H1 (cell line): ENCODE data around the gene SRD5A3. TPM values are rescaled to one million over a fixed set of nuclear protein-coding genes. Genes with fewer than 3 reads are reported as not detected.

Source experiments
- JUN ChIP-seq: IDR thresholded peaks from 2 replicates; pipeline ENCODE4 v1.6.1; 2011; ENCODE audit warnings: low read depth, mild to moderate bottlenecking, improper control_type of control experiment, low read length
- RAD21 ChIP-seq, 2 experiments: IDR thresholded peaks in 1 of 2; conservative IDR thresholded peaks in 1 of 2; 2 replicates each; pipeline ENCODE4 v1.6.1; 2011; ENCODE audit warnings: low read depth in 2 of 2, low read length in 2 of 2, improper control_type of control experiment in 1 of 2, inconsistent platforms in 1 of 2, mild to moderate bottlenecking in 1 of 2, moderate library complexity in 1 of 2
- SIX5 ChIP-seq: IDR thresholded peaks from 2 replicates; pipeline ENCODE4 v1.6.1; 2011; ENCODE audit warnings: mild to moderate bottlenecking, low read depth, low read length
- polyA plus RNA-seq, 7 experiments: library from polyadenylated mRNA; depleted of rRNA in 3 of 7; stranded (reverse) in 5 of 7; unstranded in 2 of 7; fragments of >200 nt in 5 of 7; fragments of 200-250 nt in 2 of 7; gene quantifications; 1 replicate in 5 of 7; 2 replicates in 1 of 7; 4 replicates in 1 of 7; pipeline versions ENCODE4 v1.2.1 to v1.2.3, GENCODE V29; 2011 to 2013; ENCODE audit warnings: missing spikeins in 2 of 7, mixed read lengths in 2 of 7
- total RNA-seq: library from RNA; stranded (reverse); fragmentation: NEBNext Ultra II Directional; extraction: Animal tissue kit (Norgen Biotek cat#: 25700); gene quantifications from 2 replicates; pipeline ENCODE4 v1.2.1, GENCODE V29; 2021
- TF ChIP-seq, protein P1 (sequence below): fragments of 300-600 bp; sonication (generic); IDR thresholded peaks from 2 replicates; pipeline ENCODE4 v1.7.1; 2012; ENCODE audit warnings: low read length, moderate library complexity, mild to moderate bottlenecking, inconsistent platforms; ENCODE audit not compliant: insufficient replicate concordance
- TF ChIP-seq, protein P2 (sequence below): IDR thresholded peaks from 2 replicates; pipeline ENCODE4 v1.6.1; 2011; ENCODE audit warnings: low read depth, mild to moderate bottlenecking, low read length; ENCODE audit not compliant: insufficient read depth

SRD5A3 gene
- total and polyA plus RNA-seq, 2 of the 8 experiments (the other 6 are each of a cell fraction or from before 2014, with no cell fraction given), result 19.6 to 34.6 TPM

DNA sequence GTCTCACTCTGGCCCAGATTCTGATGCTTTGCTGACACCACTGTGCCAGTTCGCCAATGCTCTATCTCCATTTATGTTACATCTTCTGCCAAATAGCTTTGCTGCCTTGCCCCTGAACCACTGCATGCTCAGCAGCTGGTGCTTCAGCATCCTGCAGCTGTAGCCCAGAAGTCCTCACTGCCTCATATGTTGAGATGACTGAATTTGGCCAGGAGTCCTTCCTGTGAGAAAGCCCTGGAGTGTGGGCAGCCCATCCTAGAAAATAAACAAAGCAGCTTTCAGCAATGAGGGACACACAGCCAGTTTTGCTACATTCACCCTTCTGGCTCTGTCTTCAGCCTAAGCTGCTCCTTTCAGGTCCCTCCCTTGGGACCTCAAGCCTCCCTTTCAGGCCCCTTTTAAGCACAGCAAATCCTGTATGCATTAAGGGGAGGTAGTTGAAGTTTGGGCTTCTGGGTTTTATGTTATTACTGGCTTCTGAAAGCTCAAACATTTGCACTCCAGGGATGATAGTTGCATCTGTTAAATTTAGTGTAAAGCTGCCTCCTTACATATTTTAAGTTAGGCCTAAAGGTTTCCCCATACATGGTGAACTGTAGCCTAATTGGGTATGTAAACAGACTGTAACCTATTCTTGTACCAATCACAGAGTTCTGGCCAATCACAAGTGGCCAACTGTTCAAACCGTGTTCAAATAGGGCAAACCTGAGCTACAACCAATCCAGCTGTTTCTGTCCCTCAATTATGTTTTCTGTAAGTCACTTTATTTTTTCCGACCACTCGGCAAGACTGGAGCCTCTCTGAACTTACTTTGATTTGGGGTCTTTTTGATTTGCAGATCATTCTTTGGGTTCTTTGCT is 47.6 kb downstream of the SRD5A3 start (continued):
- no peak for TF ChIP-seq JUN
- TF ChIP-seq, protein P1, sequence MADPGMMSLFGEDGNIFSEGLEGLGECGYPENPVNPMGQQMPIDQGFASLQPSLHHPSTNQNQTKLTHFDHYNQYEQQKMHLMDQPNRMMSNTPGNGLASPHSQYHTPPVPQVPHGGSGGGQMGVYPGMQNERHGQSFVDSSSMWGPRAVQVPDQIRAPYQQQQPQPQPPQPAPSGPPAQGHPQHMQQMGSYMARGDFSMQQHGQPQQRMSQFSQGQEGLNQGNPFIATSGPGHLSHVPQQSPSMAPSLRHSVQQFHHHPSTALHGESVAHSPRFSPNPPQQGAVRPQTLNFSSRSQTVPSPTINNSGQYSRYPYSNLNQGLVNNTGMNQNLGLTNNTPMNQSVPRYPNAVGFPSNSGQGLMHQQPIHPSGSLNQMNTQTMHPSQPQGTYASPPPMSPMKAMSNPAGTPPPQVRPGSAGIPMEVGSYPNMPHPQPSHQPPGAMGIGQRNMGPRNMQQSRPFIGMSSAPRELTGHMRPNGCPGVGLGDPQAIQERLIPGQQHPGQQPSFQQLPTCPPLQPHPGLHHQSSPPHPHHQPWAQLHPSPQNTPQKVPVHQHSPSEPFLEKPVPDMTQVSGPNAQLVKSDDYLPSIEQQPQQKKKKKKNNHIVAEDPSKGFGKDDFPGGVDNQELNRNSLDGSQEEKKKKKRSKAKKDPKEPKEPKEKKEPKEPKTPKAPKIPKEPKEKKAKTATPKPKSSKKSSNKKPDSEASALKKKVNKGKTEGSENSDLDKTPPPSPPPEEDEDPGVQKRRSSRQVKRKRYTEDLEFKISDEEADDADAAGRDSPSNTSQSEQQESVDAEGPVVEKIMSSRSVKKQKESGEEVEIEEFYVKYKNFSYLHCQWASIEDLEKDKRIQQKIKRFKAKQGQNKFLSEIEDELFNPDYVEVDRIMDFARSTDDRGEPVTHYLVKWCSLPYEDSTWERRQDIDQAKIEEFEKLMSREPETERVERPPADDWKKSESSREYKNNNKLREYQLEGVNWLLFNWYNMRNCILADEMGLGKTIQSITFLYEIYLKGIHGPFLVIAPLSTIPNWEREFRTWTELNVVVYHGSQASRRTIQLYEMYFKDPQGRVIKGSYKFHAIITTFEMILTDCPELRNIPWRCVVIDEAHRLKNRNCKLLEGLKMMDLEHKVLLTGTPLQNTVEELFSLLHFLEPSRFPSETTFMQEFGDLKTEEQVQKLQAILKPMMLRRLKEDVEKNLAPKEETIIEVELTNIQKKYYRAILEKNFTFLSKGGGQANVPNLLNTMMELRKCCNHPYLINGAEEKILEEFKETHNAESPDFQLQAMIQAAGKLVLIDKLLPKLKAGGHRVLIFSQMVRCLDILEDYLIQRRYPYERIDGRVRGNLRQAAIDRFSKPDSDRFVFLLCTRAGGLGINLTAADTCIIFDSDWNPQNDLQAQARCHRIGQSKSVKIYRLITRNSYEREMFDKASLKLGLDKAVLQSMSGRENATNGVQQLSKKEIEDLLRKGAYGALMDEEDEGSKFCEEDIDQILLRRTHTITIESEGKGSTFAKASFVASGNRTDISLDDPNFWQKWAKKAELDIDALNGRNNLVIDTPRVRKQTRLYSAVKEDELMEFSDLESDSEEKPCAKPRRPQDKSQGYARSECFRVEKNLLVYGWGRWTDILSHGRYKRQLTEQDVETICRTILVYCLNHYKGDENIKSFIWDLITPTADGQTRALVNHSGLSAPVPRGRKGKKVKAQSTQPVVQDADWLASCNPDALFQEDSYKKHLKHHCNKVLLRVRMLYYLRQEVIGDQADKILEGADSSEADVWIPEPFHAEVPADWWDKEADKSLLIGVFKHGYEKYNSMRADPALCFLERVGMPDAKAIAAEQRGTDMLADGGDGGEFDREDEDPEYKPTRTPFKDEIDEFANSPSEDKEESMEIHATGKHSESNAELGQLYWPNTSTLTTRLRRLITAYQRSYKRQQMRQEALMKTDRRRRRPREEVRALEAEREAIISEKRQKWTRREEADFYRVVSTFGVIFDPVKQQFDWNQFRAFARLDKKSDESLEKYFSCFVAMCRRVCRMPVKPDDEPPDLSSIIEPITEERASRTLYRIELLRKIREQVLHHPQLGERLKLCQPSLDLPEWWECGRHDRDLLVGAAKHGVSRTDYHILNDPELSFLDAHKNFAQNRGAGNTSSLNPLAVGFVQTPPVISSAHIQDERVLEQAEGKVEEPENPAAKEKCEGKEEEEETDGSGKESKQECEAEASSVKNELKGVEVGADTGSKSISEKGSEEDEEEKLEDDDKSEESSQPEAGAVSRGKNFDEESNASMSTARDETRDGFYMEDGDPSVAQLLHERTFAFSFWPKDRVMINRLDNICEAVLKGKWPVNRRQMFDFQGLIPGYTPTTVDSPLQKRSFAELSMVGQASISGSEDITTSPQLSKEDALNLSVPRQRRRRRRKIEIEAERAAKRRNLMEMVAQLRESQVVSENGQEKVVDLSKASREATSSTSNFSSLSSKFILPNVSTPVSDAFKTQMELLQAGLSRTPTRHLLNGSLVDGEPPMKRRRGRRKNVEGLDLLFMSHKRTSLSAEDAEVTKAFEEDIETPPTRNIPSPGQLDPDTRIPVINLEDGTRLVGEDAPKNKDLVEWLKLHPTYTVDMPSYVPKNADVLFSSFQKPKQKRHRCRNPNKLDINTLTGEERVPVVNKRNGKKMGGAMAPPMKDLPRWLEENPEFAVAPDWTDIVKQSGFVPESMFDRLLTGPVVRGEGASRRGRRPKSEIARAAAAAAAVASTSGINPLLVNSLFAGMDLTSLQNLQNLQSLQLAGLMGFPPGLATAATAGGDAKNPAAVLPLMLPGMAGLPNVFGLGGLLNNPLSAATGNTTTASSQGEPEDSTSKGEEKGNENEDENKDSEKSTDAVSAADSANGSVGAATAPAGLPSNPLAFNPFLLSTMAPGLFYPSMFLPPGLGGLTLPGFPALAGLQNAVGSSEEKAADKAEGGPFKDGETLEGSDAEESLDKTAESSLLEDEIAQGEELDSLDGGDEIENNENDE, result no peak
- no peak for TF ChIP-seq RAD21 (IDR thresholded peaks at IDR 0.05 in 1 of 2, conservative IDR thresholded peaks at IDR 0.05 in 1 of 2; ENCODE audit: low read depth in 2 of 2, low read length in 2 of 2)
- TF ChIP-seq SIX5, result no peak
- TF ChIP-seq, protein P2, sequence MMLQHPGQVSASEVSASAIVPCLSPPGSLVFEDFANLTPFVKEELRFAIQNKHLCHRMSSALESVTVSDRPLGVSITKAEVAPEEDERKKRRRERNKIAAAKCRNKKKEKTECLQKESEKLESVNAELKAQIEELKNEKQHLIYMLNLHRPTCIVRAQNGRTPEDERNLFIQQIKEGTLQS, result no peak
